HT1080 (cell line): ENCODE results near the gene YBEY. TPM values are rescaled to one million over a fixed set of nuclear protein-coding genes. Genes with fewer than 3 reads are reported as not detected.
"Not testable (repeated sequence)": the region's sequence is repeated elsewhere in the genome, so short reads cannot be mapped to it uniquely, and the experiment has no call there.

Source experiments
- DNase-seq: peaks from one replicate; pipeline ENCODE4 v3.0.0-alpha.2; 2015; ENCODE audit warnings: low read depth
- total RNA-seq: library from RNA; depleted of rRNA; stranded (reverse); fragments of >200 nt; shearing (Covaris generic); gene quantifications from 2 replicates; pipeline ENCODE4 v1.2.3, GENCODE V29; 2014

YBEY gene
- total RNA-seq, 1 experiment from 2014 or later, result 38.2 TPM

DNA sequence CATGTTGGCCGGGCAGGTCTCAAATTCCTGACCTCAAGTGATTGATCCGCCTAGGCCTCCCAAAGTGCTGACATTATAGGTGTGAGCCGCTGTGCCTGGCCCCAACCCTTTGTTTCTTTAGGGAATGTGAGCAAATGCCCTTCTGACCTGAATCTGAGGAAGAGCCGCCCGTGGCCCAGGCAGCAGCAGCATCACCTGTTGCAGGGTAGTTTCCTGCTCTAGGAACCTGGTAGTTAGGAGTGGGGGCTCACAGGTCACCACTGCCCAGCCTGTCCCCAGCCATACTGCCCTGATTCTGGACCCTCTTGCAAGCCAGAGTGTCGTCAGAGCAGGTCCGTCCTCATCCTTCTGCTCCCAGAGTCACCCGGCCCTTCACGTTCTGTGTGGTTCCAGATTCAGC lies 13.0 kb downstream of the YBEY start:
- no peak for DNase-seq

DNA sequence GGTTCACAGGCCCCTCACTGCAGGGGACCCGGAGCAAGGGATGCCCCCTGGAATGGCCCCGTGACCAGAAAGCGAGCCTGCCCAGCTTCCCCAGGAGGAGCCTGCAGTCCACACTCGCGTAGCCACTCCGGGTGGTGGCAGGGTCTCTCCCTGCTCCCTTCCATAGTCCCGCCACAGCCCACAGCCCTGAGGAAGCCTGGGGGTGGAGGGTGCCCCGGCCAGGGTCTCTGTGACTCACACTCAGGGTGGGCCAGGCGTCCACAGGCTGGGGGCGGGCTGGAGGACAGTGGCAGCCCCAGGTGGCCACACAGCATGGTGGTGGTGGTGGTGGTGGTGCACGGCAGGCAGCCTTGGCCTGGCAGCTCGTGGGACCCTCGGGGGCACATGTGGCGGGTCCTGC lies 15.6 kb downstream of the YBEY start:
- DNase-seq, result no peak

DNA sequence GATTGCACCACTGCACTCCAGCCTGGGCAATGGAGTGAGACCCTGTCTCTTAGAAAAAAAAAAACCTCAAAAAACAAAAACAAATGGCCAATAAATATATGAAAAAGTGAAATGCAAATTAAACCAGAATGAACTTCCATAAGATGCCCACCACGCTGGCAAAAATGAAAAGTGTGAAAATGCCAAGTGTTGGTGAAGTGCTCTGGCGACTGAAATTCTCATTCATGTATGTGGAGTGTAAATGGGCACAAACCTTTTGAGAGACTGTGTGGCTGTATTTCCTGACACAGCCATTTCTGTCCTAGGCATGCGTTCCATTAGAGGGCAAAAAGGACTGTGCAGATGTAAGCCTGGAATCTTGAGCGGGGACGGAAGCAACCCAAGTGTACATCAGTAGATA lies 18.3 kb downstream of the YBEY start:
- no peak for DNase-seq

DNA sequence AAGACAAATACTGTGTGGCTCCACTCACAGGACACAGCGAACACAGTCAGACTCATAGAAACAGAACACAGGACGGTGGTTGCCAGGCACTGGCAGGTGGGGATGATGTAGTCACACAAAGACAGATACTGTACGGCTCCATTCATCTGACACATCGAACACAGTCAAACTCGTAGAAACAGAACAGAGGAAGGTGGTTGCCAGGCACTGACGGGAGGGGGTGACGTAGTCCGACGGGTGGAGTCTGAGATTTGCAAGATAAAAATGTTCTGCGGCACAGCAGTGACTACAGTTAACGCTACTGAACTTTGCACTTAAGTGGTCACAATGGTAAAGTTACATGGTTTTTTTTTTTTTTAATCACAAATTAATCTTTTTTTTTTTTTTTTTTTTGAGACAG lies 18.8 kb downstream of the YBEY start:
- no peak for DNase-seq

DNA sequence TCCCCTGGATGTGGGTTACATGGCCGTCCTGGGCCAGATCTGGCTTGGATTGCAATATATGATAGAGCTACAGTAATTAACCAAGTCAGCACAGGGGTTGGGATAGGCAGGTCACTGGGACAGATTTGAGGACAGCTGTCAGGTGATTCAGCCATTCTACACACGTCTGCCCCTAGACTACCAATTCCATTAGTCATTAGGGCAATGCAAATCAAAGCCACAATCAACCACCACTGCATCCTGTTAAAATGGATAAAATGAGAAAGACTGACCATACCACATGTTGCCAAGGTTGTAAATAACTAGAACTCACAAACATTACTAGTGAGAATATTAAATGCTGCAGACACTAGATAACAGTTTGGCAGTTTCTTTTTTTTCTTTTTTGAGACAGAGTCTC lies 21.5 kb downstream of the YBEY start:
- peak; percentile 86 for DNase-seq

DNA sequence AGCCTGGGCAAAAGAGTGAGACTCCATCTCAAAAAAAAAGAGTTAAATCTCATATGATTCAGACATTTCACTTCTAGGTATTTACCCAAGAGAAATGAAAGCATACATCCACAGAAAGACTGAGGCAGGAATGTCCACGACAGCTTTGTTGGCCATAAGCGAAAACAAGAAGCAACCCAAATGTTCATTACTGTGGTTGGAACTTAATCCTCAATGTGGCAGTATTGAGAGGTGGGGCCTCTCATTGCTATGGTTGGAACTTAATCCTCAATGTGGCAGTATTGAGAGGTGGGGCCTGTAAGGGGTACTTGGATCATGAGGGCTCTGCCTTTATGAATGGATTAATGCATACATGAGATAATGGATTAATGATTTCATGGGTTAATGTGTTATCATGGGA lies 22.3 kb downstream of the YBEY start:
- no peak for DNase-seq

DNA sequence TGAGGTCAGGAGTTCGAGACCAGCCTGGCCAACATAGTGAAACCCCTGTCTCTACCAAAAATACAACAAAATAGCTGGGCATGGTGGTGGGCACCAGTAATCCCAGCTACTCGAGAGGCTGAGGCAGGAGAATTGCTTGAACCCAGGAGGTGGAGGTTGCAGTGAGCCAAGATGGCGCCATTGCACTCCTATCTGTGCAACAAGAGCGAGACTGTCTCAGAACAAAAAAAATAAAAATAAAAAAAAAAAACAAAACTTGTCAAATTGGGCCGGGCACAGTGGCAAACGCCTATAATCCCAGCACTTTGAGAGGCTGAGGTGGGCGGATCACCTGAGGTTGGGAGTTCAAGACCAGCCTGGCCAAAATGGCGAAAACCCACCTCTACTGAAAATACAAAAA lies 24.1 kb downstream of the YBEY start:
- DNase-seq, result not testable (repeated sequence)

DNA sequence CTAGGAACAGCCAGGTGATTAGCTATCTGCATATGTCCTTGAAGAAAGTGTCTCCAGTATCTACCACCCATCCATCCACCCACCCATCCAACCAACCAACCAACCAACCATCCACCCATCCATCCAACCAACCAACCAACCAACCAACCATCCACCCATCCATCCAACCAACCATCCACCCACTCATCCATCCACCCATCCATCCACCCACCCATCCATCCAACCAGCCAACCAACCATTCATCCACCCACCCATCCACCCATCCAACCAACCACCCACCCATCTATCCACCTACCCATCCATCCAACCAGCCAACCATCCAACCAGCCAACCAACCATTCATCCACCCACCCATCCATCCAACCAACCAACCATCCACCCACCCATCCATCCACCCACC lies 25.4 kb downstream of the YBEY start:
- no peak for DNase-seq

DNA sequence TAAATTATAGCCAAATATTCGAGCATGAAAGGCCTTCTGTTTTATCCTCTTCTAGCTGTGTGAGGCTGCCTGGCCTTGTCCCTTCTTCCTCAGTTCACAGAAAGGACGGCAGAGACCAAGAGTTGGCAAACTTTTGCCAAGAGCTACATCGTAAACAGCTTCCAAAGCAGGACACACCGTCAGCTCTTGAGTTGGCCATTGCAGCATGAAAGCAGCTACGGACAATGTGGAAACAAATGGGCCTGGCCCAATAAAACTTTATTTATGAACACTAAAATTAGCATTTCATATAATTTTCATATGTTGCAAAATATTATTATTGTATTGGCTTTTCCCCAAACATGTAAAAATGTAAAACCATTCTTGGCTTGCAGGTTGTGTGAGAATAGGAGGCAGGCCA lies 26.8 kb downstream of the YBEY start:
- no peak for DNase-seq

DNA sequence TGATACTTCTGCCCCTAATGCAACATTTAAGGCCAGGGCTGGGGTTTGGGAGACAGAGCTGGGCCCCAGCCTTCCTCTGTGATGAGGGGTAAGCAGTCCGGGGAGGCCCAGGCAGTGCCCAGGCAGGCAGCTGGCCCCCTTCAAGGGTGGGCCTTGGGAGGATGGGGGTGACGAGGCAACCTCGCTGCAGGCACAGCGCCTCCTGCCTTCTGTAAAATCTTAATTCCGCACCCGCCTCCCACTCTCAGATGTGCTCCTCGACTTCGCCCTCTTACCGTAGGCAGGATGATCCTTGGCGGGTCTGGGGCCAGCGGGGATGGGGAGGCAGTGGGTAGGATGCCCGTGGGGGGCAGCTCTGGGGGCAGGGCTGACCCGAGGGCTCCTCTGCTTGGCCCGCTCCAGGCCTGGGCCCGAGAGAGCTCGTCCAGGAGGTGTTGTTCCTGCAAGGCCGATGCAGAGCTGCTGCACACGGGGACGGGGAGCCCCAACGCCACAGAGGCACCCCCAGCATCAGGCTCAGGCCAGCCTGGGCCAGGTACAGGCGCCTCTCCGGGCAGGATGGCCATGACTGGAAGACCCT lies 28.4 kb downstream of the YBEY start:
- DNase-seq, result no peak

DNA sequence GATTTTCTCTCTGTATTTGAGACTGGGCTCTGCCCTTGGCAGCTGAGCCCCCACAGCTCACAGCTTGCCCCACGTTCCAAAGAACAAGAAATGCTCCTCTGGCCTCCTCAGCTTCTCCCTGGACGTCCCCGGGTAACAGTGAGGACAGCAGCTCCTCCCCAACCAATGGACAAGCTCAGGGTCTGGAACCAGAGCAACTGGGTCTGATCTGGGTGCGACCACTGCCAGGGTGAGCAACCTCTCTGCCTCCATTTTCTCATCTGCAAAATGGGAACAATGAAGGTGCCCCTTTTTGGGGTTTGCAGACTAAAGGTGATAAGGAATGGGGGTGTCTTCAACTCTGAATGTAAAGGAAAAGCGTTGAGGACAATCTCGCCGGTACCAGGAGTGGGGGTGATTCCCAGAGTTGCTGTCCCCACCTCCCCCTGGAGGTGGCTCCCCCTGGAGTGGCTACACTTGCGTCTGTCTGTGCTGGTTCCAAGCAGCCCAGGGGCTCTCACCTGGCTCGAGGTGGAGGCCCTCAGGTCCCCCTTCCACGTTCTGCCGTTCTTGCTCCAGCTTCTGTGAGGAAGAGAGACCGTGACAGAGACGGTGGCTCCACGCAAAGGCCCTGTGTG lies 30.7 kb downstream of the YBEY start:
- no peak for DNase-seq

DNA sequence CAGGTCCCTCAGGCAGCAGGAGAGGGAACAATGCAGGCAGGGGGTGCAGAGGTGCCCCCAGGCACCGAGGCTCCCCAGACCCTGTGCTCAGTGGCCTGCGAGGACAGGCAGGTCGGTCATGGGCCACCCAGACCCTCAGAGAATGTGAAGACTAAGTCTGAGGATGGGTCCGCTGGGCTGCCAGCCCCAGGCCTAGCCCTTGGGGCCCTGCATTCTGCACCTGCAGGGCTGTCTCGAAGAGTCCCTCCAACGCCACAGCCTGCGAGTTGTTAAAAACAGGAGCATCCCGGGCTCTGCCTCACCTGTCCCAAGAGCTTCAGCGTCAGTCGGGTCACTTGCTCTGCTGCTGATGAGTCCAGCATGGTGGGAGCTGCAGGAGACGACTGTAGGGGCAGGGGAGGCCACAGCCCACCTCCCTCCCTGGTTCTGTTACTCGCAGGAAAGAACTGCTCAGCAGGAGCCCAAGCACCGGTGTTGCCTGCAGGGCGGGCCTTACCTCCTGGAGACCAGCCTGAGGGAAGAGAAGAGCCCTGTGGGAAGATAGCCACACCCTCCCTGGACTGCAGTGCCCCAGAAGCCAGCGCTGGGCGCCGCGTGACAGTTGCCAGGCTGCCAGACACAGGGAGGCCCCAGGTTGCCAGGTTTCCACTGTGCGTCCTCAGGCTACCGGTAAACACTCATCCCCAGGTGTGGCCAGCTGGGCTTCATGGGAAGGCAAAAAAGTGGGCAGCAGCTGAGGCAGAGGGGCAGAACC lies 31.7 kb downstream of the YBEY start:
- DNase-seq, result no peak

DNA sequence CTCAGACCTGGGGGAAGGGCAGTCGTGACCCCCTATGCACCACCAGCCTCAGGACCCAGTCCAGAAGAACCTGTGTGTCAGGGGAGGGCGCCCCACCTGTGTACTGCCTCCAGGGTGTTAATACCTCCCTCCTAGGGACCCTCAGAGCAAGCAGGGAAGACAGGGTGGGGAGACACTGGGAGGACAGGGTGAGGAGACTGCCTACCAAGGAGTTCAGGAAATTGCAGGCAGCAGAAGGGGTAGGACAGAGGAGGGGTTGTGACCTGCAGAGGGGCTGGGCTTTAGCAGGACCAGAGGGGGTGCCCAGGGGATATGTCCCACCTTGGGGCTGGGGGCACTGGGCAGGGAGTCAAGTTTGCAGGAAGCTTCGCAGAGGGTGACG lies 32.3 kb downstream of the YBEY start:
- DNase-seq, result no peak

DNA sequence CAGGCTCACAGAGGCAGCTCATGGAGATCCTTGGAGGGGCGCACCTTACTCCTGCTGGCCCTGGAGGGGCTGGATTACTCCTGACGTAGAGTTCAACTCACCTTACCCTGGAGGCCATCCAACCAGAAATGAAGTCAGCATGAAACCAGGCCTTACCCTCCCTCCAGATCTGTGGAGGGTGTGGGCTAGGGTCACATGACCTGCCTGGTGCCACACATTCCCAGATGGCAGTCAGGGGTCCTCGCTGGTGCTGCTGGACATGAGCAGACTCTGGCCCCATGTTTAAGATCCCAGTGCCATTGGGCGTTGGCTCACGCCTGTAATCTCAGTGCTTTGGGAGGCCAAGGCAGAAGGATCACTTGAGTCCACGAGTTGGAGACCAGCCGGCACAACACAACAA lies 33.0 kb downstream of the YBEY start:
- no peak for DNase-seq

DNA sequence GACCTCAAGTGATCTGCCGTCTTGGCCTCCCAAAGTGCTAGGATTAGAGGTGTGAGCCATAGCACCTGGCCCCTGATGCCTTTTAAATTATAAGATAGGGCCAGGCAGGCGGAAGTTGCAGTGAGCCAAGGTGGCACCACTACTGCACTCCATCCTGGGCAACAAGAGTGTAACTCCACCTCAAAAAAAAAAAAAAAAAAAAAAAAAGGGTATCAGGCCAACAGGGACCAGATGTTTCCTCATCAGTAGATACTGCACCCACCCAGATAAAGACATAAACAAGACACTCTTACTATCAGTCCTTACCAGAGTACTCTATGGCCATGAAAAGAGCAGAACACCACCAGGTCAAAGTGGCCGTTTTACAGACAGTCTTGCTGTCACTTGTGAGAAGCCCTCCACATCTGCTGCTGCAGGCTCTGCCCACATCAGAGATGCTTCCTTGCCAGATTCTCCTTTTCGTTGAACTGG lies 34.2 kb downstream of the YBEY start:
- no peak for DNase-seq

DNA sequence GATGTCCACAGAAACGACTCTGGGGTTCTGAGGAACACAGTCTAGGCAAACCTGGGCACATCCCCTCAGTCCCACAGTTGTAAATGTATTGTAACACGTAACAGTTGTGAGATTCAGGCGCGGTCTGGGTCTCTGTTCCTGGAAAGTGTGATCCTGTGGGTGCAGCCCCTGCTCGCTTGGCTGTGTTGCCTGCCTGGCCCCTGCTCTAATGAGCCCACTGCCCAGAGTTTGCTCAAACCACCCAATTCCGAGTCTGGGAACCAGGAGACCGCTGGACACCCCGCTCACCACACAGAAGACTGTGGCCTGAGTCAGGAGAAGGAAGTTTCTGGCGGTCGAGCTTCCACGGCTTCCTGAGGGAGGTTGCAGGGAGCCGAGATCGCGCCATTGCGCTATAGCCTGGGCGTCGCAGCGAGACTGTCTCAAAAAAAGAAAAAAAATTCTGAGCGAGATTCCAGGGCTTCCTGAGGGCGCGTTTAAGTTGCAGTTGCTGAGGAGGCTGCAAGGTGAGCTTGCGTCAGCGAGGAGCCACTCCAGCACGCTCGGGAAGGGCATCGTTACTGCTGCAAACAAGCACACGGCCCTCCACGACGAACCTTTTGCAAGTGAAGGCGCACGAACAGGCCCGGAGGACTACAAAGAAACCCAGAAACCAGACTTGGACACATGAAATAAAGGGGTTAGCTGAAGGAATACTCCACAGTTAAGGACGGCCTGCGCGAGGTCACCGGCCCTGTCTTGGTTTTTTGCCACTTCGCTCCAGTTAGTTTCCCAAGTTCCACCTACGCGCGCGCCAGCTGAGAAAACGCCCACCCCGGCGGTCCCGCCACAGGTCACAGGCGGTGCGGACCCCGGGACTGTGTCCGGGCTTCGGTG lies 36.4 kb downstream of the YBEY start:
- DNase-seq, result peak; percentile 31

DNA sequence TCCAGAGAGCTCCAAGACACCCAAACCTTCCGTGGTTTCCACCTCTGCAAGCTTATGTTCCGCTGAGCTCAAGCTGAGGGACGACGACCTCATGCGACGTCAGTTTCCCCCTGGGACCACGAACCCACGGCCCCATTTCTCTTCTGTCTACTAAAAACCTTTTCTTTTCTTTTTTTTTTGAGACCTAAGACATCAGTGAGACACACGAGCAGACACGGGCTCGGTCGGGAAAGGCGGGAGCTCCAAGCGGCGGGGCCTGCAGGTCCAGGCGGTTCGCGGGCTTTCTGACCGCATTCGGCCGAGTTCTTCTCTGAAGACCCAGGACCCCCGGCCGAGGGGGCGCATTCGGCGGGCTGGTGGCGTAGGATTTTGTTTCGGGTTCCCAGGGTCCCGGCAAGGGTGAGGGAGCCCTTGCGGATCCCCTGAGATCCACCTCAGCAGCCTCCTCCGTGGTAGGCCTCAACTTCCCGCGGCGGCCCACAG lies 37.1 kb downstream of the YBEY start:
- no peak for DNase-seq

DNA sequence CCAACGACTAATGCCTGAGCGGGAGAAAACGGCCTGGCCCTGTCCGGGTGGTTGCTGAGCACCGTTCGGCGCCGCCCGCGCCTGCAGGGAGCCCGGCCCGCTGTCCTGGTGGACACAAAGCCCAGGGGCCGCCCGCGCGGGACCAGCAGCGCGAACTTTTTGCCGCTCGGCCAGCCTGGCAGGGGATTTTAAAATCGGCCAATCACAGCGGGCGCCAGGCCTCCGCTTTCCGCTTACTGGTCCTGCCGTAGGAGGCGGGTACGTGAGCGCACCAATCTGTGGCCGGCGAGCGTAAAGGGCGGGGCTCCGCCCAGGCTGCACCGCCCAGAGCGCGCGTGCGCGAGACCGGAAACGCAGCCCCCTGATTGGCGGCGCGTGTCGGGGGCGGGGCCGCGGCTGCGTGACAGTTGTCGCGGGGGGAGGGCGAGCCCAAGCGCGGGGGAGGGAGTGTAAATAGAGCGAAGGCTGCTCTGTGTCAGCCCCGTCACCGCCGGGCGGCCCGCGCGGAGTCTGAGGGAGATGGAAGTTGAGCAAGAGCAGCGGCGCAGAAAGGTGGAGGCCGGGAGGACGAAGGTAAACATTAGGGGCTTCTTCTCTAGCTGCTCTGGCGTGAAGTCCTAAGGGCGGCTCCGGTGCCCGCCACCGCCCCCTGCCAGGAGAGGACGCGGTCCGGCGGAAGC lies 37.7 kb downstream of the YBEY start, which contains the start of the genes C21orf58 and PCNT:
TSS of gene C21orf58 (minus strand) at position 161 of the 680 bp plus-strand sequence. CDS start 1,132 bp downstream, outside the sequence.
TSS of gene PCNT (plus strand) at position 447 of the 680 bp plus-strand sequence. CDS start at position 520, 73 bp downstream.
- DNase-seq, result peak; percentile 97

DNA sequence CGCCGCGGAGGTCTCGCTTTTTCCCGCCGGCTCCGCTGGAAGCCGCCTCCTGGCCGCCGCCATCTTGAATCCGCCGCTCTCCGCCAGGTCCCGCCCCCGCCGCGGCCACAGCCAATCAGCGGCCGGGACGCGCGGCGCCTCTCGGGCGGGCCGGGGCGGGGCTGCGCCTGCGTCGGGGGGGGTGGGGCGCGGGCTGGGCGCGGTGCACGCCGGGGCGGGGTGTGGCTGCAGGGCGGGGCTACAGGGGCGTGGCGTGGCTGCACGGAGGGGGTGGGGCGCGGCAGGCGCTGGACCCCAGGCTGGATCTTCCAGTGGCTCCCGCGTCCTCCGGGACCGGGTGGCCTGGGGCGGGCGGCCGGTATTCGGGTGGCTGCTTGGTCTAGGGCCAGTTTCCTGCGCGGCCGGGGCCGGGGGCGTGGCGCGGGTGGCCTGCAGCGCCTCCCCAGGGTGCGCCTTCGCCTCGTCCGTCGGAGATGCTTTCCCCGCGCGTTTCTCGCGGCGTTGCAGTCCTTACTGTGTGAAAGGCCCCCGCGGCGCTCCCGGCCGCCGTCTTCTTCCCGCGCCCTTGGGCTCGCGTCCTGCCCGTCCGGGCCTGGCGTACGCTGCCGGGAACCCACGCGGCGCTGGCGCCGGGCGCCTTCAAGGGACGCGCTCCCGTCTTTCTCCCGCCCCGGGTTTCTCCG lies 38.4 kb downstream of the YBEY start:
- peak; percentile 67 for DNase-seq
